ENCODE results near the gene TSPAN11. TPM values are rescaled to one million over a fixed set of nuclear protein-coding genes. Genes with fewer than 3 reads are reported as not detected.

The TSPAN11 gene
- total and polyA plus RNA-seq, 2 of the 4 experiments (the other 2 are of a cell fraction) = 0.18 to 0.26 TPM

DNA sequence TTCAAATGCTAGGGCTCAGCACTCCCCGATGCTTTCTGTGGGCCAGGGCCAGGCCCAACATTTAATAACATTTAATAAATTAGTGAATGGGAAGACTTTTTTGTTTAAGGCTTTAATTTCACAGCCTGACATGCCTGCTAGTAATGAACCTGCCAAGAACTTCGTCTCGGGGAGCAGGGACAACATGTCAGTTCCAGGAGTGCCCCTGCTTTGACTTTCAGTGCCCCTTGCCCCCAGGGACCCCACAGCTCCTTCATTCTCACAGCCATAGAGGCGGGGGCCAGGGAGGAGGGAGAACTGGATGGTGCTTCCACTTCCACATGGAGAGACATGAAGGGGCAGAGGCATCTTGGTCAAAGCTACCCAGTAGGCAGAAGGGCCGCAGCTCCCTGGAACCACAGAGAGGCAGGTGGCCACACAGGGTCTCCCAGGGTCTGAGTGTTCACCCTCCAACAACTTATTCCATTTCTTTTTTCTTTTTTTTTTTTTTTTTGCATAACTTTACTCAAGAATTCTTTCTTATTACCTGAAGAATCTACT lies 81.2 kb downstream of the TSPAN11 start:
- peaks cover 10% of the 10 kb centered on the region; the same call in 1 of the 2 replicates for H3K27me3 ChIP-seq (ENCODE audit: control insufficient read depth, insufficient read depth, low read length)
- no peak overlapping the region for H2AFZ ChIP-seq (replicated peaks; ENCODE audit: low read length, poor library complexity)
- CTCF ChIA-PET = interaction anchor here (0.6 kb wide), 2 partner anchors 152 to 406 kb away, joined by 3 to 6 read pairs; no protein-coding TSS in a partner anchor
- POLR2A ChIA-PET (ENCODE audit: unreplicated experiment) = no interaction called here
- no peak overlapping the region for H3K14ac ChIP-seq (replicated peaks; ENCODE audit: low read depth, low read length)
- no peak overlapping the region for H2BK15ac ChIP-seq (ENCODE audit: low read depth, low read length)
- no peak overlapping the region for H3K4ac ChIP-seq (ENCODE audit: low read depth, low read length)
- H2BK5ac ChIP-seq (ENCODE audit: low read depth, low read length, poor library complexity, severe bottlenecking) = no peak overlapping the region
- no peak overlapping the region for H2BK20ac ChIP-seq (ENCODE audit: low read depth, low read length)
- intact Hi-C loops (cut with micrococcal nuclease) (no loop called here), in situ Hi-C loops (cut with MboI; ENCODE audit: low sequenced_read_pairs) (no loop called here), dilution Hi-C loops (cut with HindIII; ENCODE audit: low sequenced_read_pairs, unreplicated experiment) (no loop called here)
- H3K27ac ChIP-seq (ENCODE audit: insufficient read depth, low read length) = no peak overlapping the region
- no peaks in the 10 kb centered on the region for H3K9me3 ChIP-seq (ENCODE audit: control insufficient read depth, insufficient read depth, low read length)
- no peak overlapping the region for H3K9ac ChIP-seq (ENCODE audit: low read depth, low read length)
- DNase-seq (no peak), ATAC-seq (ENCODE audit: low read depth) (no peak)
- no peaks in the 10 kb centered on the region for H3K79me1 ChIP-seq (ENCODE audit: low read depth in 1 of 2, low read length in 2 of 2)
- H3K4me3 ChIP-seq (ENCODE audit: insufficient read depth, low read depth, low read length) = no peak overlapping the region
- BruUV-seq (replicated peaks) = no TSS peak
- peaks cover 8% of the 10 kb centered on the region for H3K4me1 ChIP-seq (ENCODE audit: control insufficient read depth, insufficient read depth, low read length)
- no peaks in the 10 kb centered on the region; the same call in 1 of the 2 replicates for H4K20me1 ChIP-seq (ENCODE audit: insufficient read depth, low read length)
- no peak overlapping the region for H2AK9ac ChIP-seq (replicated peaks; ENCODE audit: low read depth, low read length, poor library complexity)
- H2AK5ac ChIP-seq (ENCODE audit: low read depth, low read length) = no peak overlapping the region
- peaks cover 13% of the 10 kb centered on the region; the same call in 1 of the 2 replicates for H3K9me1 ChIP-seq (ENCODE audit: insufficient read depth, low read length)
- H3K56ac ChIP-seq (ENCODE audit: extremely low read depth, insufficient read depth, low read length) = no peak overlapping the region
- TF ChIP-seq, protein P1, sequence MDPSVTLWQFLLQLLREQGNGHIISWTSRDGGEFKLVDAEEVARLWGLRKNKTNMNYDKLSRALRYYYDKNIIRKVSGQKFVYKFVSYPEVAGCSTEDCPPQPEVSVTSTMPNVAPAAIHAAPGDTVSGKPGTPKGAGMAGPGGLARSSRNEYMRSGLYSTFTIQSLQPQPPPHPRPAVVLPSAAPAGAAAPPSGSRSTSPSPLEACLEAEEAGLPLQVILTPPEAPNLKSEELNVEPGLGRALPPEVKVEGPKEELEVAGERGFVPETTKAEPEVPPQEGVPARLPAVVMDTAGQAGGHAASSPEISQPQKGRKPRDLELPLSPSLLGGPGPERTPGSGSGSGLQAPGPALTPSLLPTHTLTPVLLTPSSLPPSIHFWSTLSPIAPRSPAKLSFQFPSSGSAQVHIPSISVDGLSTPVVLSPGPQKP (IDR thresholded peaks at IDR 0.05; ENCODE audit: borderline replicate concordance, low read depth, low read length) = no peak
- TF ChIP-seq POLR2A (IDR thresholded peaks at IDR 0.05; ENCODE audit: low read depth, low read length) = no peak
- TF ChIP-seq BHLHE40 (IDR thresholded peaks at IDR 0.05; ENCODE audit: low read depth, low read length) = no peak
- no peak for TF ChIP-seq RCOR1 (IDR thresholded peaks at IDR 0.05; ENCODE audit: insufficient replicate concordance, low read length)
- TF ChIP-seq RAD21 (IDR thresholded peaks at IDR 0.05; ENCODE audit: low read length) = no peak
- TF ChIP-seq, protein P2, sequence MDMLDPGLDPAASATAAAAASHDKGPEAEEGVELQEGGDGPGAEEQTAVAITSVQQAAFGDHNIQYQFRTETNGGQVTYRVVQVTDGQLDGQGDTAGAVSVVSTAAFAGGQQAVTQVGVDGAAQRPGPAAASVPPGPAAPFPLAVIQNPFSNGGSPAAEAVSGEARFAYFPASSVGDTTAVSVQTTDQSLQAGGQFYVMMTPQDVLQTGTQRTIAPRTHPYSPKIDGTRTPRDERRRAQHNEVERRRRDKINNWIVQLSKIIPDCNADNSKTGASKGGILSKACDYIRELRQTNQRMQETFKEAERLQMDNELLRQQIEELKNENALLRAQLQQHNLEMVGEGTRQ (IDR thresholded peaks at IDR 0.05; ENCODE audit: low read depth, low read length) = no peak
- no peak for TF ChIP-seq MXI1 (IDR thresholded peaks at IDR 0.05; ENCODE audit: borderline replicate concordance, low read depth, low read length)
- no peak for TF ChIP-seq FOS (IDR thresholded peaks at IDR 0.05; ENCODE audit: low read depth, low read length)
- TF ChIP-seq MAZ (IDR thresholded peaks at IDR 0.05; ENCODE audit: borderline replicate concordance, low read depth, low read length) = no peak
- TF ChIP-seq MAFK (IDR thresholded peaks at IDR 0.05; ENCODE audit: low read depth, low read length) = no peak
- TF ChIP-seq, protein P3, sequence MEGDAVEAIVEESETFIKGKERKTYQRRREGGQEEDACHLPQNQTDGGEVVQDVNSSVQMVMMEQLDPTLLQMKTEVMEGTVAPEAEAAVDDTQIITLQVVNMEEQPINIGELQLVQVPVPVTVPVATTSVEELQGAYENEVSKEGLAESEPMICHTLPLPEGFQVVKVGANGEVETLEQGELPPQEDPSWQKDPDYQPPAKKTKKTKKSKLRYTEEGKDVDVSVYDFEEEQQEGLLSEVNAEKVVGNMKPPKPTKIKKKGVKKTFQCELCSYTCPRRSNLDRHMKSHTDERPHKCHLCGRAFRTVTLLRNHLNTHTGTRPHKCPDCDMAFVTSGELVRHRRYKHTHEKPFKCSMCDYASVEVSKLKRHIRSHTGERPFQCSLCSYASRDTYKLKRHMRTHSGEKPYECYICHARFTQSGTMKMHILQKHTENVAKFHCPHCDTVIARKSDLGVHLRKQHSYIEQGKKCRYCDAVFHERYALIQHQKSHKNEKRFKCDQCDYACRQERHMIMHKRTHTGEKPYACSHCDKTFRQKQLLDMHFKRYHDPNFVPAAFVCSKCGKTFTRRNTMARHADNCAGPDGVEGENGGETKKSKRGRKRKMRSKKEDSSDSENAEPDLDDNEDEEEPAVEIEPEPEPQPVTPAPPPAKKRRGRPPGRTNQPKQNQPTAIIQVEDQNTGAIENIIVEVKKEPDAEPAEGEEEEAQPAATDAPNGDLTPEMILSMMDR (conservative IDR thresholded peaks at IDR 0.05; ENCODE audit: low read depth, low read length) = no peak
- no peak for TF ChIP-seq RFX5 (IDR thresholded peaks at IDR 0.05; ENCODE audit: low read depth, low read length)
- TF ChIP-seq CHD1 (IDR thresholded peaks at IDR 0.05; ENCODE audit: low read depth, low read length) = no peak
- no peak for TF ChIP-seq CEBPB (IDR thresholded peaks at IDR 0.05; ENCODE audit: low read depth, low read length)
- no peak for TF ChIP-seq SMC3 (IDR thresholded peaks at IDR 0.05; ENCODE audit: low read depth, low read length)
- TF ChIP-seq NFE2L2 (IDR thresholded peaks at IDR 0.05; ENCODE audit: low read depth, low read length) = no peak
- H2BK120ac ChIP-seq (ENCODE audit: low read depth, low read length) = no peak overlapping the region
- no peak overlapping the region for H4K8ac ChIP-seq (ENCODE audit: low read depth in 2 of 2, low read length in 2 of 2)
- no peak overlapping the region for H4K5ac ChIP-seq (ENCODE audit: low read depth, low read length)
- no peaks in the 10 kb centered on the region for H3K36me3 ChIP-seq (ENCODE audit: control insufficient read depth, insufficient read depth, low read length)
- H3K18ac ChIP-seq (ENCODE audit: low read depth, low read length) = no peak overlapping the region
- no peak overlapping the region for H3K23ac ChIP-seq (ENCODE audit: low read depth, low read length)
- WGBS, 2 experiments (ENCODE audit: extremely low coverage in 2 of 2, insufficient read length in 1 of 2) = no CpG with 5 or more reads among the region's 5 CpGs
- no peak overlapping the region for H3K4me2 ChIP-seq (ENCODE audit: low read depth, low read length)
- H4K91ac ChIP-seq (ENCODE audit: insufficient read depth, low read depth, low read length) = no peak overlapping the region

Data from IMR-90 (cell line).